CD14-positive monocyte (primary cell): ENCODE measurements around the gene DBN1. TPM values are rescaled to one million over a fixed set of nuclear protein-coding genes. Genes with fewer than 3 reads are reported as not detected.
A peak's percentile ranks its signal among the peaks of the same experiment; 100 is the strongest.

Experiments
- DNase-seq, 3 donors: peaks; one replicate each; pipeline ENCODE4 v3.0.0-alpha.2; 2011 to 2022
- H2AFZ ChIP-seq: 2 replicates; pipeline ENCODE4 v1.6.0; 2012; ENCODE audit warnings: mild to moderate bottlenecking, low read depth, low read length, inconsistent platforms; ENCODE audit not compliant: insufficient read depth, poor library complexity, severe bottlenecking
- H3K27ac ChIP-seq, 2 donors: 1 replicate in 1 of 2; 2 replicates in 1 of 2; pipeline ENCODE4 v1.5.1; 2012 to 2013; ENCODE audit warnings: low read length in 2 of 2, control low read depth in 1 of 2, inconsistent platforms in 1 of 2, low read depth in 1 of 2, mild to moderate bottlenecking in 1 of 2
- H3K27me3 ChIP-seq, 2 donors: one replicate each; pipeline versions ENCODE4 v1.6.0 to v1.6.1; 2011 to 2013; ENCODE audit warnings: low read length in 2 of 2; ENCODE audit not compliant: control insufficient read depth in 2 of 2, insufficient read depth in 2 of 2
- H3K36me3 ChIP-seq, 2 donors: replicated peaks in 1 of 2; 1 replicate in 1 of 2; 2 replicates in 1 of 2; pipeline versions ENCODE4 v1.5.1 to v1.6.1; 2012 to 2013; ENCODE audit warnings: low read length in 2 of 2, control low read depth in 1 of 2, inconsistent platforms in 1 of 2, mild to moderate bottlenecking in 1 of 2; ENCODE audit not compliant: insufficient read depth in 2 of 2, control insufficient read depth in 1 of 2
- H3K4me1 ChIP-seq, 2 donors: 1 replicate in 1 of 2; 2 replicates in 1 of 2; pipeline versions ENCODE4 v1.5.1 to v1.6.1; 2012 to 2013; ENCODE audit warnings: low read length in 2 of 2, control low read depth in 1 of 2, inconsistent platforms in 1 of 2, mild to moderate bottlenecking in 1 of 2, moderate library complexity in 1 of 2; ENCODE audit not compliant: insufficient read depth in 2 of 2, control insufficient read depth in 1 of 2
- H3K4me2 ChIP-seq: replicated peaks from 2 replicates; pipeline ENCODE3; 2012; ENCODE audit warnings: low read length, moderate library complexity, mild to moderate bottlenecking; ENCODE audit not compliant: poor library complexity, severe bottlenecking; ENCODE audit errors: extremely low read depth
- H3K4me3 ChIP-seq, 3 experiments: fragments of 200-600 bp in 1 of 3; sonication (generic) in 1 of 3; replicated peaks in 1 of 3; 1 replicate in 2 of 3; 2 replicates in 1 of 3; pipeline ENCODE4 v1.5.1; 2011 to 2013; ENCODE audit warnings: low read length in 3 of 3, mild to moderate bottlenecking in 3 of 3, control low read depth in 2 of 3, low read depth in 2 of 3, inconsistent platforms in 1 of 3, moderate library complexity in 1 of 3
- H3K79me2 ChIP-seq: 2 replicates; pipeline ENCODE4 v1.6.0; 2012; ENCODE audit warnings: mild to moderate bottlenecking, control low read depth, inconsistent platforms, low read length, moderate library complexity; ENCODE audit not compliant: insufficient read depth
- H3K9ac ChIP-seq: 2 replicates; pipeline ENCODE4 v1.6.0; 2017; ENCODE audit warnings: low read length, mild to moderate bottlenecking; ENCODE audit not compliant: insufficient read depth, poor library complexity, severe bottlenecking
- H3K9me3 ChIP-seq, 2 donors: replicated peaks in 1 of 2; 1 replicate in 1 of 2; 2 replicates in 1 of 2; pipeline versions ENCODE4 v1.5.1 to v1.6.1; 2012 to 2013; ENCODE audit warnings: low read length in 2 of 2, control low read depth in 1 of 2; ENCODE audit not compliant: control insufficient read depth in 1 of 2, insufficient read depth in 1 of 2
- H4K20me1 ChIP-seq: 2 replicates; pipeline ENCODE4 v1.6.0; 2012; ENCODE audit warnings: mild to moderate bottlenecking, low read length, control low read depth, moderate library complexity; ENCODE audit not compliant: insufficient read depth
- H3K27ac Mint-ChIP-seq, 7 donors: one replicate each; pipeline ENCODE4 v1.8.0; 2020; ENCODE audit warnings: mild to moderate bottlenecking in 7 of 7, mixed read lengths in 7 of 7, moderate library complexity in 6 of 7, inconsistent platforms in 2 of 7
- H3K27me3 Mint-ChIP-seq, 3 donors: one replicate each; pipeline ENCODE4 v1.8.0; 2021 to 2022; ENCODE audit warnings: low read depth in 3 of 3, mild to moderate bottlenecking in 3 of 3, mixed read lengths in 3 of 3, moderate library complexity in 3 of 3, inconsistent platforms in 1 of 3
- H3K36me3 Mint-ChIP-seq, 2 donors: one replicate each; pipeline ENCODE4 v1.8.0; 2020; ENCODE audit warnings: mixed read lengths in 2 of 2, inconsistent platforms in 1 of 2, mild to moderate bottlenecking in 1 of 2
- H3K4me1 Mint-ChIP-seq: one replicate; pipeline ENCODE4 v1.8.0; 2020; ENCODE audit warnings: mild to moderate bottlenecking, mixed read lengths
- H3K4me3 Mint-ChIP-seq, 2 donors: one replicate each; pipeline ENCODE4 v1.8.0; 2020; ENCODE audit warnings: mild to moderate bottlenecking in 2 of 2, mixed read lengths in 2 of 2, moderate library complexity in 1 of 2
- H3K9me3 Mint-ChIP-seq, 7 donors: one replicate each; pipeline ENCODE4 v1.8.0; 2020 to 2022; ENCODE audit warnings: mixed read lengths in 7 of 7, mild to moderate bottlenecking in 6 of 7, moderate library complexity in 6 of 7, inconsistent platforms in 2 of 7
- WGBS: methylation state at CpG from one replicate; pipeline ENCODE4 v1.1.5; 2013; ENCODE audit warnings: missing lambda C conversion rate; ENCODE audit not compliant: insufficient coverage; 5-methylcytosine and 5-hydroxymethylcytosine counted together
- intact Hi-C, 2 donors: fragments of 100-400 bp; cut with micrococcal nuclease; formaldehyde crosslinking; loops; one replicate each; pipeline versions ENCODE4 v1.15.0 to v1.15.1; 2023
- polyA plus RNA-seq, 3 donors: library from polyadenylated mRNA; depleted of rRNA in 1 of 3; unstranded in 2 of 3; stranded (reverse) in 1 of 3; fragments of 300-500 nt in 2 of 3; fragments of >200 nt in 1 of 3; fragmentation: Illumina TruSeq in 2 of 3; gene quantifications; 1 replicate in 2 of 3; 2 replicates in 1 of 3; pipeline ENCODE4 v1.2.3, GENCODE V29; 2012 to 2021
- TF ChIP-seq, protein P1 (sequence below): fragments of 200-600 bp; IDR thresholded peaks from one replicate; pipeline ENCODE4 v1.8.0; 2022; ENCODE audit warnings: antibody characterized with exemption, mild to moderate bottlenecking

Gene DBN1
- polyA plus RNA-seq, 3 donors, result 0.71 to 1.6 (median 0.73) TPM

DNA sequence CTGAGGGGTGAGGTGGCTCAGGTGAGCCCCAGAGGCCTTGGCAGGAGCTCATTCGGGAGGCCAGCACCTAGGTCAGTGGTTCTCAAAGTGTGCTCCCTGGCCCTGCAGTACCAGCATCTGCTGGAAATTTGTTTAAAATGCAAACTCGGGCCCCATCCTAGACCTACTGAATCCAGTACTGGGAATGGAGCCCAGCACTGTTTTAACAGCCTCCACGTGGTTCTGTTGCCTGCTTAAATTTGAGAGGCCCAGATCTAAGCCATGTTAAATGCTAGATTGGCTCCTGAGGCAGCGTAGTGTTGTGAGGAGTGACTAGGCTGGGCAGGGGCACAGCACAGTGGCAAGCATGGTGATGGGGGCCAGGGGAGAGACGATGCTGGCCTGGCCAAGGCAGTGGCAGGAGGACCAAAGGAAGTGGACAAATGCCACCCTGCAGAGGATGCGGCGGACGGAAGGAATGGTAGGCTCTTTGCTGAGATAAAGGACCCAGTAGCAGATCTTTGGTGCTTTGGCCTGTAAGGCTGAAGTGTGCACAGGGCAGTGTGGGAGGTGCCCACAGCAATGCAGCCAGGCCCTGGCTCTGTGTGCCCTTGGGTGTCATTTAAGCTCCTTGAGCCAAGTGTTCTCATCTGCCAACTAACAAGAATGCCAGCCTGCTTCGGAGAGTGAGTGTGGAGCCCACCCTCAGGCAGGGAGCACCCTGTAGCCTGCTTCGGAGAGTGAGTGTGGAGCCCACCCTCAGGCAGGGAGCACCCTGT is 22.6 kb downstream of the DBN1 start:
- no peak overlapping the region for H3K4me3 ChIP-seq
- no peak for DNase-seq
- Mint-ChIP-seq H3K9me3 (peaks cover 0 to 6% (median 0%) of the 10 kb centered on the region in 7 donors), H3K36me3 (peaks cover 0 to 12% of the 10 kb centered on the region in 2 donors), H3K4me1 (peaks cover 32% of the 10 kb centered on the region), H3K4me3 (peak overlapping the region in 1 of 2 donors; percentile 46), H3K27ac (no peak overlapping the region), H3K27me3 (peaks cover 48 to 73% (median 50%) of the 10 kb centered on the region in 3 donors)
- peaks cover 0 to 56% of the 10 kb centered on the region in 2 donors for H3K27me3 ChIP-seq
- no peak overlapping the region for H3K27ac ChIP-seq
- intact Hi-C loops, result no loop called here
- H2AFZ ChIP-seq, result no peak overlapping the region
- no peaks in the 10 kb centered on the region for H3K9me3 ChIP-seq
- H3K36me3 ChIP-seq, result no peaks in the 10 kb centered on the region
- TF ChIP-seq, protein P1, sequence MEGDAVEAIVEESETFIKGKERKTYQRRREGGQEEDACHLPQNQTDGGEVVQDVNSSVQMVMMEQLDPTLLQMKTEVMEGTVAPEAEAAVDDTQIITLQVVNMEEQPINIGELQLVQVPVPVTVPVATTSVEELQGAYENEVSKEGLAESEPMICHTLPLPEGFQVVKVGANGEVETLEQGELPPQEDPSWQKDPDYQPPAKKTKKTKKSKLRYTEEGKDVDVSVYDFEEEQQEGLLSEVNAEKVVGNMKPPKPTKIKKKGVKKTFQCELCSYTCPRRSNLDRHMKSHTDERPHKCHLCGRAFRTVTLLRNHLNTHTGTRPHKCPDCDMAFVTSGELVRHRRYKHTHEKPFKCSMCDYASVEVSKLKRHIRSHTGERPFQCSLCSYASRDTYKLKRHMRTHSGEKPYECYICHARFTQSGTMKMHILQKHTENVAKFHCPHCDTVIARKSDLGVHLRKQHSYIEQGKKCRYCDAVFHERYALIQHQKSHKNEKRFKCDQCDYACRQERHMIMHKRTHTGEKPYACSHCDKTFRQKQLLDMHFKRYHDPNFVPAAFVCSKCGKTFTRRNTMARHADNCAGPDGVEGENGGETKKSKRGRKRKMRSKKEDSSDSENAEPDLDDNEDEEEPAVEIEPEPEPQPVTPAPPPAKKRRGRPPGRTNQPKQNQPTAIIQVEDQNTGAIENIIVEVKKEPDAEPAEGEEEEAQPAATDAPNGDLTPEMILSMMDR, result no peak
- no peaks in the 10 kb centered on the region for H3K79me2 ChIP-seq
- 98% methylated on average over 8 of the region's 10 CpGs for WGBS
- H3K9ac ChIP-seq, result no peak overlapping the region
- H3K4me2 ChIP-seq, result no peak overlapping the region
- H4K20me1 ChIP-seq, result peaks cover 20% of the 10 kb centered on the region
- peaks cover 42 to 56% of the 10 kb centered on the region in 2 donors for H3K4me1 ChIP-seq

DNA sequence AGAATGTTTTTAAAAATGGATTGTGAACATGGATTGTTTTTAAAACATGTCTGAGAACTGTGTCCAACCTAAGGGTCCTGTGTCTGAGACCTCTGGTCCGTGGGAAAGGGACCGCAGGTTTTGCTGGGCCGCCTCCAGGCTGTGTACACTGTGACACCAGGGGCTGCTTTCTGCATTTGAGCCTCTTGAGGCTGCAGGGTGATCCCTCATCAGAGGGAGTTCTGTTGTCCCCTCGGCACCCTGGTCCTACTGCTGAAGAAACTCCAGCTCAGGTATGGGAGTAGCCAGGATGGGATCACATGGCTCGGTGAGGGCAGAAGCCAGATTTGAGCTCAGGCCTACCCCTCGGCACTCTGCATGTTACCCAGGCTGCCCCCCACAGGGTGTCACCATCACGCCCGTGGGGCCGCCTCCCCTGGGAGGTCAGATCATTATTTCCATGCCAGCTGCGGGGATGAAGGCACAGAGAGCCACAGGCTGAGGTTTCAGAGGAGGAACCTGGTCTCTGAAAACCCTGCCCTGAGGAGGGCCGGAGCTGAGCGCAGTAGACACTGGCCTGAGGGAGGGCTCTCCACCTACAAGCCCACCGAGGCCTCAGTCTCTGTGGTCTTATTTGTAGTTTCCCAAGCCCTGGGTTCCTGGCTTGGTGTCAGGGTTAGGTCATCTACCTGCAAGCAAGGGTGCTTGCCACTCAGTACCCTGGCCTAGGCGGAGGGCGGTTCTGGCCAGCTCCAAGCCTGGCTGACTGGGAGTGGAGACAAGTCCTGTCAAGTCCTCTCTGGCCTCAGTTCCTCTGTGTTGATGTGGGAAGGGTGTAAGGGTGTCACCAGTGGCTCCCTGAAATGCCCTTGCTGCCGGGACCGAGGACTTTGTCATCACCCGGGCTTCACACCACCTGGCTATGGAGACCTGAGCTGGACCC is 24.0 kb downstream of the DBN1 start:
- no peaks in the 10 kb centered on the region for H3K9me3 ChIP-seq
- intact Hi-C loops, result no loop called here
- peaks cover 41 to 56% of the 10 kb centered on the region in 2 donors for H3K4me1 ChIP-seq
- no peak overlapping the region for H3K4me3 ChIP-seq
- H3K9ac ChIP-seq, result no peak overlapping the region
- peaks cover 34% of the 10 kb centered on the region for H4K20me1 ChIP-seq
- Mint-ChIP-seq H3K27me3 (peaks cover 51 to 72% (median 52%) of the 10 kb centered on the region in 3 donors), H3K36me3 (peaks cover 0 to 12% of the 10 kb centered on the region in 2 donors), H3K27ac (no peak overlapping the region), H3K9me3 (peaks cover 0 to 6% (median 0%) of the 10 kb centered on the region in 7 donors), H3K4me1 (peaks cover 47% of the 10 kb centered on the region), H3K4me3 (peak overlapping the region in 1 of 2 donors; percentile 60)
- 90% methylated on average over 15 of the region's 18 CpGs for WGBS
- no peak overlapping the region for H2AFZ ChIP-seq
- no peaks in the 10 kb centered on the region for H3K36me3 ChIP-seq
- TF ChIP-seq, protein P1, result no peak
- H3K27me3 ChIP-seq, result peaks cover 0 to 56% of the 10 kb centered on the region in 2 donors
- DNase-seq, result no peak
- no peaks in the 10 kb centered on the region for H3K79me2 ChIP-seq
- no peak overlapping the region for H3K4me2 ChIP-seq
- no peak overlapping the region for H3K27ac ChIP-seq
